C4-2B (cell line): ENCODE results near the gene CEP57L1.

Experiments
- H3K27ac ChIP-seq: fragments of 450-650 bp; 2 replicates; pipeline ENCODE4 v1.5.1; 2017
- ZFX ChIP-seq: fragments of 450-650 bp; IDR thresholded peaks from 2 replicates; pipeline ENCODE4 v1.6.1; 2017
- TF ChIP-seq, protein P1 (sequence below): fragments of 450-650 bp; conservative IDR thresholded peaks from 2 replicates; pipeline ENCODE4 v1.5.1; 2017; ENCODE audit warnings: mild to moderate bottlenecking

CEP57L1 gene

DNA sequence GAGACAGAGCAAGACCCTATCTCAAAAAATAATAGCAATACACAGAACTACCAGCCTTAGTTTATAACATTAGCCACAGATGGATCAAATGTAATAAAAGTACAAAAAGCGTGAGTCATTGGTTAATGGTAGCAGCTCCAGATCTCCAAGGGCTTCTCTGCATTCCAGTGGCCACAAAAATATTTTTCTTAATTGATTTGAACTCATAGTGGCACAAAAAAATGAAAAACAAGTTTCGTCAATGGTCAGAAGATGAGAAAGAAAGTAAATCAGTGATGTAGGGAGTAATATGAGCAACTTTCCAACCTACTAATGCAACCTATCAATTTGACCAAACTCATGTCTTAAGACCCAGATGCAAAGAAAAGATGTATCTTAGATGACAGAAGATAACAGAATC is 79.6 kb downstream of the CEP57L1 start:
- no peak overlapping the region for H3K27ac ChIP-seq
- no peak for TF ChIP-seq ZFX
- TF ChIP-seq, protein P1, sequence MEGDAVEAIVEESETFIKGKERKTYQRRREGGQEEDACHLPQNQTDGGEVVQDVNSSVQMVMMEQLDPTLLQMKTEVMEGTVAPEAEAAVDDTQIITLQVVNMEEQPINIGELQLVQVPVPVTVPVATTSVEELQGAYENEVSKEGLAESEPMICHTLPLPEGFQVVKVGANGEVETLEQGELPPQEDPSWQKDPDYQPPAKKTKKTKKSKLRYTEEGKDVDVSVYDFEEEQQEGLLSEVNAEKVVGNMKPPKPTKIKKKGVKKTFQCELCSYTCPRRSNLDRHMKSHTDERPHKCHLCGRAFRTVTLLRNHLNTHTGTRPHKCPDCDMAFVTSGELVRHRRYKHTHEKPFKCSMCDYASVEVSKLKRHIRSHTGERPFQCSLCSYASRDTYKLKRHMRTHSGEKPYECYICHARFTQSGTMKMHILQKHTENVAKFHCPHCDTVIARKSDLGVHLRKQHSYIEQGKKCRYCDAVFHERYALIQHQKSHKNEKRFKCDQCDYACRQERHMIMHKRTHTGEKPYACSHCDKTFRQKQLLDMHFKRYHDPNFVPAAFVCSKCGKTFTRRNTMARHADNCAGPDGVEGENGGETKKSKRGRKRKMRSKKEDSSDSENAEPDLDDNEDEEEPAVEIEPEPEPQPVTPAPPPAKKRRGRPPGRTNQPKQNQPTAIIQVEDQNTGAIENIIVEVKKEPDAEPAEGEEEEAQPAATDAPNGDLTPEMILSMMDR: no peak

DNA sequence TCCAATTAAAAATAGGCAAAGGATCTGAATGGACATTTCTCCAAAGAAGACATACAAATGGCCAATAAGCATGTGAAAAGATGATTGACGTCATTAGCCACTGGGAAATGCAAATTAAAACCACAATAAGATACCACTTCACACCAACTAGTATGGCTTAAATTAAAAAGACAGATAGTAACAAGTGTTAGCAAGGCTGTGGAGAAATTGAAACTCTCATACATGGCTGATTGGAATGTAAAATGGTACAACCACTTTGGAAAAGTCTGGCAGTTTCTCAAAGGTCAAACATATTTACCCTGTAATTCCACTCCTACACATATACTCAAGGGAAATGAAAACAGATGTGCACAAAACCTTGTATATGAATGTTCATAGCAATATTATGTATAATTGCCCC is 83.6 kb downstream of the CEP57L1 start:
- no peak for TF ChIP-seq ZFX
- TF ChIP-seq, protein P1: no peak
- H3K27ac ChIP-seq: no peak overlapping the region

DNA sequence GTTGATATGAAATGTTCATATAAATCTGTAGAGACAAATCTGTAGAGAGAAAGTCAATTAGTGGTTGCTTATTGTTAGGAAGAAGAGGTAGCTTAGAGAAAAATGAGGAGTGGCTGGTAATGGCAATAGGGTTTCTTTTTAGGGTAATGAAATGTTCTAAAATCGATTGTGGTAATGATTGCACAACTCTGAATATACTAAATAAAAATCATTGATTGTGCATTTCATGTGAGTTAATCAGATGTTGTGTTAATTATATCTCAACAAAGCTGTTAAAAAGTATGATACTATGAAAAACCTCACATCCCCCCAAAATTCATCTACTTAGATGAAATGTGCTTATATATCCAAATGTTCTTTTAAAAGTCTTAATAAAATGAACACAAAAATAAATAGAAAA is 84.2 kb downstream of the CEP57L1 start:
- no peak overlapping the region for H3K27ac ChIP-seq
- TF ChIP-seq, protein P1: no peak
- no peak for TF ChIP-seq ZFX

DNA sequence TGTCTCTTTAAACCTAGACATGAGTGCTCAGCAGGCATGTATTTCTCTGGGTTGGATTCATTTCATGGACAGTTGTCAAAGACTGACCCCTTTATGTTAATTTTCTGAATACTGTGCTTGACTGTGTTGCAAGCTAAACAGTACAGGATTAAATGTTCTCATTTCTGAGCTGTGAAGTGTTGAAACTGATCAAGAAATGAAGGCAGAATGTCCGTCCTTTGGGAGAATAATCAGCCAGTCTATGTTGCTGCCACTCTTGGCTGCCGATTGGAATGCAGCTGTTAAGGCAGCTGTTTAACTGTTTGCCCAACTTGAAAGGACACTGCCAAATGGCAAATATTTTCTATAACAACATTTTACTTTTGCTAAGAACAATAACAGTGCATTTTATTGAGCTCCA is 87.3 kb downstream of the CEP57L1 start:
- TF ChIP-seq, protein P1: no peak
- TF ChIP-seq ZFX: no peak
- H3K27ac ChIP-seq: no peak overlapping the region

DNA sequence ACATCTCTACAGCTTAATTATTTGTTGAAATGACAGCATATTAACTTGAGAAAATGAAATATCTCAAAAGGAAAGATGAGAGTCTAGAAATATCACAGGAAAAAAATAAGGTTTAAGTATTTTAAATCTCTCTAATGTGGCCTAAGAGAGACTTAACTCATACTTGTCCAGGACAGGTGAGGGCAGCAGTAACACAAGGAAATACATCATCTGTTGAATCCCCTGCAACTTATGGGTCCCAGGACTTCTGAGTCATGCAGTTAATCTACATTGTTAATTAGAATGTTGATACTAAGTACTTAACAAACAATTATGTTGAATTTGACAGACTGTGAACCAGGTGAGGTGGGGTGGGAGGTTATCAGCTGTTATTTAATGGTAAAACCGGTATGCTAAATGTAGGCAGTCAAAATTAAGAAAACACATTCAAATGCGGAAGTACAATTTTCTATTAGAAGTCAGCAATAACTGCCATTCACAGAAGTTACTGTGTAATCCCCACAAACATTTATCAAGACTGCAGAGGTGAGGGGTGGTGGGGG is 87.9 kb downstream of the CEP57L1 start:
- no peak overlapping the region for H3K27ac ChIP-seq
- no peak for TF ChIP-seq ZFX
- TF ChIP-seq, protein P1: peak; percentile 32

DNA sequence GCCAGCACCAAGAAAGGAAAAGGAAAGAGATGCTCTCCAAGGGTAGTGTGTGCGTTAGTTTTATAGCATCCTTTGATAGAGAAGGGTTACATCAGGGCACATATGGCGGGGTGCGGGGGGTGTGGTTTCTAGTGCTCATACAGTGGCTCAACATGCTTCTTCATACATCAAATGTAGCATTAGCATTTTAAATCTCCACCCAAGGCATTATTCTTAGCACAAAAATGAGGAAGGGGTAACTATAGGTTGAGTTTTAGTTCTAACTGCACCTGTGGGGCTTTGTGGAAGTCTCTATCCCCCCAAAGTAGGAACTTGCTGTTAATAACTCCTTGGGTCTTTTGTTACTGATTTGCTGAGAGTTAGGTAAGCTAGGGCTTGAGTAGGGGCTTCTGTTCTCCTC is 89.3 kb downstream of the CEP57L1 start:
- no peak overlapping the region for H3K27ac ChIP-seq
- no peak for TF ChIP-seq ZFX
- TF ChIP-seq, protein P1: no peak

DNA sequence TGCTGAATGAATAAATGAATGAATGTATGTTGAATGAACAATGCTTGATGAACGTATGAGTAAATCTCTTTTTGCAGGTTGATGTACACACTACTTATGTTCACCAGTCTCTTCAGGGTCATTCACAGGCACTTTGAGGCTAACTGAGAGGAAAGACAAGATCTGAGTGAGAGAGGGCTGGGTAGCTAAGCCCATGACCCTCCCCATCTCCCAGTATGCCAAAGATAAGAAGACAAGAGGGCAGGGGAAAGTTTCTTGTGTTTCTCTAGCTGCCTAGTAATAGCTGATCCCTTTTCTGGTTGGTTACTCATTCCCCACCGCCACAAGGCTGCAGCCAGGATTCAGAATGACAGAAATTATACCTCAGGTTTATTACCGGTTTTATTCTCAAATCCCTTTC is 90.7 kb downstream of the CEP57L1 start:
- TF ChIP-seq, protein P1: no peak
- TF ChIP-seq ZFX: no peak
- H3K27ac ChIP-seq: no peak overlapping the region
